Measurements from ENCODE around the gene RIPPLY3.
"Not testable (repeated sequence)": the region's sequence is repeated elsewhere in the genome, so short reads cannot be mapped to it uniquely, and the experiment has no call there.

Gene RIPPLY3

GRCh38 chr21:36981049-36981391, 25.5 kb upstream of the RIPPLY3 start:
- DNase-seq (ENCODE audit: low read depth, low spot score), result no peak

- DNase-seq (ENCODE audit: low read depth, low spot score), result no peak
Measured at GRCh38 chr21:36981977-36982700, 24.4 kb upstream of the RIPPLY3 start.

GRCh38 chr21:36985751-36986594, 20.5 kb upstream of the RIPPLY3 start:
- DNase-seq (ENCODE audit: low read depth, low spot score), result no peak

- no peak for DNase-seq (ENCODE audit: low read depth, low spot score)
Measured at GRCh38 chr21:36987845-36988244, 18.7 kb upstream of the RIPPLY3 start.

- no peak for DNase-seq (ENCODE audit: low read depth, low spot score)
Measured at GRCh38 chr21:36988536-36988935, 18.0 kb upstream of the RIPPLY3 start.

- not testable (repeated sequence) for DNase-seq (ENCODE audit: low read depth, low spot score)
Measured at GRCh38 chr21:36989199-36989698, 17.3 kb upstream of the RIPPLY3 start.

- DNase-seq (ENCODE audit: low read depth, low spot score), result peak; percentile 72
Measured at GRCh38 chr21:36989699-36990507, 16.6 kb upstream of the RIPPLY3 start.

- DNase-seq (ENCODE audit: low read depth, low spot score), result no peak
Measured at GRCh38 chr21:36990508-36991205, 15.8 kb upstream of the RIPPLY3 start.

- DNase-seq (ENCODE audit: low read depth, low spot score), result no peak
Measured at GRCh38 chr21:36992671-36993070, 13.8 kb upstream of the RIPPLY3 start.

GRCh38 chr21:36994501-36995158, 11.9 kb upstream of the RIPPLY3 start:
- DNase-seq (ENCODE audit: low read depth, low spot score), result no peak

GRCh38 chr21:36995285-36995684, 11.2 kb upstream of the RIPPLY3 start:
- not testable (repeated sequence) for DNase-seq (ENCODE audit: low read depth, low spot score)

- no peak for DNase-seq (ENCODE audit: low read depth, low spot score)
Measured at GRCh38 chr21:36999131-36999898, 7.2 kb upstream of the RIPPLY3 start.

- no peak for DNase-seq (ENCODE audit: low read depth, low spot score)
Measured at GRCh38 chr21:37000381-37000780, 6.1 kb upstream of the RIPPLY3 start.

- DNase-seq (ENCODE audit: low read depth, low spot score), result no peak
Measured at GRCh38 chr21:37001441-37001840, 5.1 kb upstream of the RIPPLY3 start.

GRCh38 chr21:37002851-37003250, 3.7 kb upstream of the RIPPLY3 start:
- not testable (repeated sequence) for DNase-seq (ENCODE audit: low read depth, low spot score)

- not testable (repeated sequence) for DNase-seq (ENCODE audit: low read depth, low spot score)
Measured at GRCh38 chr21:37003917-37004316, 2.6 kb upstream of the RIPPLY3 start.

- DNase-seq (ENCODE audit: low read depth, low spot score), result no peak
Measured at GRCh38 chr21:37005548-37006485, 685 bp upstream of the RIPPLY3 start.

GRCh38 chr21:37008724-37009123, 2.2 kb downstream of the RIPPLY3 start:
- DNase-seq (ENCODE audit: low read depth, low spot score), result no peak

Measured in smooth muscle cell of the brain vasculature (primary cell).